ENCODE measurements around the gene ZRANB3. TPM values are rescaled to one million over a fixed set of nuclear protein-coding genes. Genes with fewer than 3 reads are reported as not detected.

Gene ZRANB3
- total and polyA plus RNA-seq, 2 experiments from 2014 or later: 3.6 to 10.4 TPM

DNA sequence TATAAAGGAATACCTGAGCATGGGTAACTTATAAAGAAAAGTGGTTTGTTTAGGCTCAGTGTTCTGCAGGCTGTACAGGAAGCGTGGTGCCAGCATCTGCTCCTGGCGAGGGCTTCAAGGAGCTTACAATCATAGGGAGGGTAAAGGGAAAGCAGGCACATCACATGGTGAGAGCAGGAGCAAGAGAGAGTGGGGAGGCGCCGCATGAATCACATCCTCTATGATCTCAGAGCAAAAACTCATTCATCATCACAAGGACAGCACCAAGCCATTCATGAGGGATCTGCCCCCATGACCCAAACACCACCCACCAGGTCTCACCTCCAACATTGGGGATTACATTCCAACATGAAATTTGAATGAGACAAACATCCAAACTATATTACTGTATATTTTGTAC, 32.8 kb upstream of the ZRANB3 start:
- no peaks in the 10 kb centered on the region for H3K27me3 ChIP-seq
- no peak overlapping the region for H3K27ac ChIP-seq
- TF ChIP-seq, protein P1, sequence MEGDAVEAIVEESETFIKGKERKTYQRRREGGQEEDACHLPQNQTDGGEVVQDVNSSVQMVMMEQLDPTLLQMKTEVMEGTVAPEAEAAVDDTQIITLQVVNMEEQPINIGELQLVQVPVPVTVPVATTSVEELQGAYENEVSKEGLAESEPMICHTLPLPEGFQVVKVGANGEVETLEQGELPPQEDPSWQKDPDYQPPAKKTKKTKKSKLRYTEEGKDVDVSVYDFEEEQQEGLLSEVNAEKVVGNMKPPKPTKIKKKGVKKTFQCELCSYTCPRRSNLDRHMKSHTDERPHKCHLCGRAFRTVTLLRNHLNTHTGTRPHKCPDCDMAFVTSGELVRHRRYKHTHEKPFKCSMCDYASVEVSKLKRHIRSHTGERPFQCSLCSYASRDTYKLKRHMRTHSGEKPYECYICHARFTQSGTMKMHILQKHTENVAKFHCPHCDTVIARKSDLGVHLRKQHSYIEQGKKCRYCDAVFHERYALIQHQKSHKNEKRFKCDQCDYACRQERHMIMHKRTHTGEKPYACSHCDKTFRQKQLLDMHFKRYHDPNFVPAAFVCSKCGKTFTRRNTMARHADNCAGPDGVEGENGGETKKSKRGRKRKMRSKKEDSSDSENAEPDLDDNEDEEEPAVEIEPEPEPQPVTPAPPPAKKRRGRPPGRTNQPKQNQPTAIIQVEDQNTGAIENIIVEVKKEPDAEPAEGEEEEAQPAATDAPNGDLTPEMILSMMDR (IDR thresholded peaks at IDR 0.05; ENCODE audit: poor library complexity): no peak
- TF ChIP-seq EZH2phosphoT487 (IDR thresholded peaks at IDR 0.05; ENCODE audit: low read depth, severe bottlenecking, unreplicated experiment) (no peak), EZH2 (IDR thresholded peaks at IDR 0.05; ENCODE audit: borderline replicate concordance) (no peak)
- H4K20me1 ChIP-seq (ENCODE audit: insufficient read depth, poor library complexity, severe bottlenecking): no peaks in the 10 kb centered on the region
- no peak for DNase-seq (ENCODE audit: low spot score)
- no peaks in the 10 kb centered on the region for H3K4me1 ChIP-seq (ENCODE audit: insufficient read depth)
- H3K9me3 ChIP-seq (ENCODE audit: low read depth): no peaks in the 10 kb centered on the region
- H2AFZ ChIP-seq: no peak overlapping the region
- no peak overlapping the region for H3K4me2 ChIP-seq
- H3K9me2 ChIP-seq (replicated peaks; ENCODE audit: insufficient read depth): no peaks in the 10 kb centered on the region
- peaks cover 50% of the 10 kb centered on the region for H3K79me2 ChIP-seq
- H3K4me3 ChIP-seq: no peak overlapping the region
- no peaks in the 10 kb centered on the region for H3K36me3 ChIP-seq (replicated peaks; ENCODE audit: insufficient read depth, low read depth)
- WGBS (ENCODE audit: low lambda C conversion rate, missing lambda C conversion rate): 100% methylated on average over 4 of the region's 4 CpGs

DNA sequence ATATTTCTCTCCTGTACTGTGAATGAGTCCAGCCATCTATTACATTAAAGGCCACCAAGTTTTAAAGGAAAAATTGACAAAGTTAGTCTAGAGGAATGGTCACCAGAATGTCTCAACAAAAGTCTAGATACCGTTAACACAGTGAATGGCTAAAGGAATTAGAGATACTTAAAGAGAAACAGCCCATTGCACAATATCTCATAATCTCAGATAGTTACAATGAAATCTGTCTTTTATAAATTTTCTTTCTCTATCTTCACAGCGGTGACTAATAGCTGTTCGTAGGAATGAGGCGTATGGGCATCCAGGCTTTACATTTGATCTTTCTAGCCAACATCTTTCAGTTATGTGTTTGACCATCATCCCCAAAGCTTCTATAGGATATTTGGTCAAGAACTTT, 30.9 kb upstream of the ZRANB3 start:
- Histone ChIP-seq H3K4me3 (no peak overlapping the region), H3K27me3 (no peaks in the 10 kb centered on the region), H3K36me3 (replicated peaks; ENCODE audit: insufficient read depth, low read depth) (peaks cover 4% of the 10 kb centered on the region), H3K27ac (no peak overlapping the region), H3K9me3 (ENCODE audit: low read depth) (no peaks in the 10 kb centered on the region), H3K4me2 (no peak overlapping the region), H2AFZ (no peak overlapping the region), H4K20me1 (ENCODE audit: insufficient read depth, poor library complexity, severe bottlenecking) (no peaks in the 10 kb centered on the region), H3K4me1 (ENCODE audit: insufficient read depth) (no peaks in the 10 kb centered on the region), H3K79me2 (peaks cover 63% of the 10 kb centered on the region), H3K9me2 (replicated peaks; ENCODE audit: insufficient read depth) (no peaks in the 10 kb centered on the region)
- DNase-seq (ENCODE audit: low spot score): no peak
- 92% methylated on average over 4 of the region's 4 CpGs for WGBS (ENCODE audit: low lambda C conversion rate, missing lambda C conversion rate)
- no peak for TF ChIP-seq EZH2 (IDR thresholded peaks at IDR 0.05; ENCODE audit: borderline replicate concordance)
- TF ChIP-seq EZH2phosphoT487 (IDR thresholded peaks at IDR 0.05; ENCODE audit: low read depth, severe bottlenecking, unreplicated experiment): no peak
- TF ChIP-seq, protein P1 (IDR thresholded peaks at IDR 0.05; ENCODE audit: poor library complexity): no peak

DNA sequence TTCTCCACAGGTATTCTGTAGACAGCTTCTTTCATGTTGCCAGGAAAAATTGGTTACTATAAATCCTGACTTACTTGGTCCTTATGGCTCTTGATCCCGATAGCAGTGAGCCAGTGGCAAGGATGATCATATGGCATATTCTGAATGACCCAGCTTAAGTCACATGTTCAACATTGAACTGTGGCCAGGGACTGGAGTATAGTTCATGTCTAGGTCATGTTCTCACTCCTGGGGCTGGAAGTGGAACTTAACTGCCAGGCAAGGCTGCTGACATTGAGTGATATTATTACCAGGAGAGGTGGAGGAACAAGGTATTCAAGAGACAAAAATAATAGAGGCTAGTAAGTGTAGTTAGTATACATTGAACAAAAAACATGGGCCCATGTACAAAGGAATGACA, 26.5 kb upstream of the ZRANB3 start:
- peaks cover 4% of the 10 kb centered on the region for H3K36me3 ChIP-seq (replicated peaks; ENCODE audit: insufficient read depth, low read depth)
- no peaks in the 10 kb centered on the region for H3K9me3 ChIP-seq (ENCODE audit: low read depth)
- 97% methylated on average over 1 of the region's 1 CpG for WGBS (ENCODE audit: low lambda C conversion rate, missing lambda C conversion rate)
- no peak overlapping the region for H3K27ac ChIP-seq
- no peaks in the 10 kb centered on the region for H3K27me3 ChIP-seq
- H4K20me1 ChIP-seq (ENCODE audit: insufficient read depth, poor library complexity, severe bottlenecking): no peaks in the 10 kb centered on the region
- peaks cover 75% of the 10 kb centered on the region for H3K79me2 ChIP-seq
- no peak overlapping the region for H3K4me2 ChIP-seq
- H3K9me2 ChIP-seq (replicated peaks; ENCODE audit: insufficient read depth): no peaks in the 10 kb centered on the region
- H3K4me1 ChIP-seq (ENCODE audit: insufficient read depth): no peaks in the 10 kb centered on the region
- H3K4me3 ChIP-seq: no peak overlapping the region
- DNase-seq (ENCODE audit: low spot score): no peak
- no peak overlapping the region for H2AFZ ChIP-seq
- TF ChIP-seq EZH2phosphoT487 (IDR thresholded peaks at IDR 0.05; ENCODE audit: low read depth, severe bottlenecking, unreplicated experiment): no peak
- TF ChIP-seq, protein P1 (IDR thresholded peaks at IDR 0.05; ENCODE audit: poor library complexity): no peak

DNA sequence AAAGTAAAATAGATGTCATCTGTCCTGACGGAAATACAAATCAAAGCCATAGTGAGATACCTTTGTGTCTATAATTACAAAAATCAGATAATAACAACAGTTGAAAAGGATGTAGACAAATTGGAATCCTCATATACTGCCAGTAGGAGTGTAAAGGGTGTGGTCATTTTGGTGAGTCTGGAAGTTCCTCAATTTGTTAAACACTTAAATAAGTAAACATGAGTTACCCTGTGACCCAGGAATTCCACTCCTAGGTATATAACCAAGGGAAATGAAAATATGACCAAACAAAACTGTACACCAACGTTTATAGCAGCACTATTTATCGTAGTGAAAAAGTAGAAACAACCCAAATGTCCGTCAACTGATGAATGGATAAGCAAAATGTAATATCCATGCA, 24.3 kb upstream of the ZRANB3 start:
- H3K4me1 ChIP-seq (ENCODE audit: insufficient read depth): no peaks in the 10 kb centered on the region
- no peak overlapping the region for H3K4me3 ChIP-seq
- no peak overlapping the region for H3K27ac ChIP-seq
- no peaks in the 10 kb centered on the region for H3K27me3 ChIP-seq
- H3K4me2 ChIP-seq: no peak overlapping the region
- peaks cover 82% of the 10 kb centered on the region for H3K79me2 ChIP-seq
- 92% methylated on average over 4 of the region's 4 CpGs for WGBS (ENCODE audit: low lambda C conversion rate, missing lambda C conversion rate)
- H4K20me1 ChIP-seq (ENCODE audit: insufficient read depth, poor library complexity, severe bottlenecking): no peaks in the 10 kb centered on the region
- H3K36me3 ChIP-seq (replicated peaks; ENCODE audit: insufficient read depth, low read depth): peaks cover 4% of the 10 kb centered on the region
- H3K9me2 ChIP-seq (replicated peaks; ENCODE audit: insufficient read depth): no peaks in the 10 kb centered on the region
- TF ChIP-seq EZH2 (IDR thresholded peaks at IDR 0.05; ENCODE audit: borderline replicate concordance) (no peak), EZH2phosphoT487 (IDR thresholded peaks at IDR 0.05; ENCODE audit: low read depth, severe bottlenecking, unreplicated experiment) (no peak)
- TF ChIP-seq, protein P1 (IDR thresholded peaks at IDR 0.05; ENCODE audit: poor library complexity): no peak
- H3K9me3 ChIP-seq (ENCODE audit: low read depth): no peaks in the 10 kb centered on the region
- no peak overlapping the region for H2AFZ ChIP-seq
- DNase-seq (ENCODE audit: low spot score): no peak

All from hepatocyte (in vitro differentiated cells).